HG03139 (cell line): Measurements from ENCODE around the gene SLC6A4.
"Not testable (repeated sequence)": the region's sequence is repeated elsewhere in the genome, so short reads cannot be mapped to it uniquely, and the experiment has no call there.

Experiments used
- ATAC-seq: cut with Tn5 transposase; IDR thresholded peaks from one replicate; pipeline ENCODE4 v1.9.1; 2021; ENCODE audit not compliant: unreplicated experiment

Gene SLC6A4

DNA sequence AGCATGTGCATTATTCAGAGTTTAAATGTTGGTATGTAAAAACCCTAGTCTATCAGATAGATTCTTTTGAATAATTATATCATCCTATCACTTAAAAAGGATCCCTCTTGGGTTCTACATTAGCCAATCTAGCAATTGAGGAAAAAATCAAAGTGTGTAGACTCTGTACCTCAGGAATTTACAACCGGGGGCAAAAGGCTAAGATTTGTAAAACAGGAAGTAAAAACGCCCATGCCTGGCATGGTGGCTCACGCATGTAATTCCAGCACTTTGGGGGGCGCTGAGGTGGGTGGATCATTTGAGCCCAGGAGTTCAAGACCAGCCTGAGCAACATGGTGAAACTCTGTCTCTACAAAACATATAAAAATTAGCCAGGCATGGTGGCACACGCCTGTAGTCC lies 58.6 kb downstream of the SLC6A4 start:
- ATAC-seq: no peak

DNA sequence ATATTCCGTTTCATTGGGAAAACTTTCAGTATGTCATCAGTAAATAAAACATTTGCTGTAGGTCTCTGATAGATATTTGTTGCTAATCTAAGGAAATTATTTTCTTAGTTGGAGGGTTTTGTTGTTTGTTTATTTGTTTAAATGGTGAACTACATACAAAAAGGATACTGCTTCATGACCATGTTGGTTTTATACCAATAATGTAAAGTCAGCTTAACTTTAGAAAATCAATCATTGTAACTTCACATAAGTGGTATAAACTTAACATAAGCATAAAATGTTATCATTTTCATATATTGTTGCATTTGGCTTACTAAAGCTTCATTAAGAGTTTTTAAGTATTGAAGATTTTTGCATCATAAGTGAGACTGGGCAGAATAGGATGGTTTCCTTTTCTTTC lies 60.9 kb downstream of the SLC6A4 start:
- no peak for ATAC-seq

DNA sequence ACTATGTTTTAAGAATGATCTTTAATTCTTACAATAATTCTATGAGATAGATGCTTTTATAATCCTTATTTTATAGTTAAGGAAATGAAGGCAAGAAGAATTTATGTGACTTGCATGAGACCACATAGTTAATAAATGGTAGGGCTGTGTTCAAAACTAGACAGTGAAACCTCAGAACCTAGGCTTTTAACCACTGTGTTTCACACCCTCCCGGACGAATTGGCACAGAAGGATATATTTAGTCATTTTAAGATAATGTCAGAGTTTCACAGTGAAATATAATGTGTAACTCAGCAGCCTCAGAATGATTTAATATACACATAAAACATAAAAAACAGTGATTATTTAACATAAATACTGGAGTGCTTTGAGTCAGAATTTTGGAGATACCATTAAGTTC lies 61.8 kb downstream of the SLC6A4 start:
- ATAC-seq: peak; percentile 64

DNA sequence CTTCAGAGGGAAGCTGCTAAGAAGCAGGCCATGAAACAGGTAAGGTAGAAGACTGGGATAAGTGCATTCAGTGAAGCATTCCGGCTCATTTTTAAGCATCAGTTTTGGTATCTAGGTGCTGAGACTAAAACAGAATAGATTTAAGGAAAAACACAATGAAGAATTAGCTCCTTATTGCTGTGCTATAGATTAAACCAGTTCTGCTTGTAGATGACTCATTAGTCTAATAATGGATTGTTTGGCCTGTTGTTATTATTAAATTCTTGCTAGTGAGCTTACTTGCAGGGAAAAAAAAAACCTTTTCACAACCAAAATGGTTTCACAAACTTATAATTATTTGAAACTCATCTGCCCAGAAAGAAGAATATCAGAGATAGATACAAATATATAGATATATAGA lies 62.9 kb downstream of the SLC6A4 start:
- ATAC-seq: no peak

DNA sequence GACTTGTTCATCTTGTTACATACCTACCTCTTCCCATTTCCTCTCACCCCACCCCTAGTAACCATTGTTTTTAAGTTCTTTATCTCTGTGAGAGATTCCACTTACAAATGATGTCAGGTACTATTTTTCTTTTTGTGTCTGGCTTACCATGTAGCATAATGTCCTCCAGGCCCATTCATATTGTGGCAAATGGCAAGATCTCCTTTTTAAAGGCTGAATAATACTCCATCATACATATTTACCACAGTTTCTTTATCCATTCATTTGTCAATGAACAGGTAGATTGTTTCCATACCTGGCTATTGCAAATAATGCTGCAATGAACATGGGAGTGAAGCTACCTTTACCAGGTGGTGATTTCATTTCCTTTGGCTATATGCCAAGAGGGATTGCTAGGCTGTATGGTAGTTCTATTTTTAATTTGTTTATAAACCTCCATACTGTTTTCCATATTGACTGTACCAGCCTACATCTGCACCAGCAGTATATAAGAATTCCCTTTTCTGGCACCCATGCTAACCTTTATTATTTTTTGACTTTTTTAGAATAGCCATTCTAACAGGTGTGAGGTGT lies 65.0 kb downstream of the SLC6A4 start:
- ATAC-seq: no peak

DNA sequence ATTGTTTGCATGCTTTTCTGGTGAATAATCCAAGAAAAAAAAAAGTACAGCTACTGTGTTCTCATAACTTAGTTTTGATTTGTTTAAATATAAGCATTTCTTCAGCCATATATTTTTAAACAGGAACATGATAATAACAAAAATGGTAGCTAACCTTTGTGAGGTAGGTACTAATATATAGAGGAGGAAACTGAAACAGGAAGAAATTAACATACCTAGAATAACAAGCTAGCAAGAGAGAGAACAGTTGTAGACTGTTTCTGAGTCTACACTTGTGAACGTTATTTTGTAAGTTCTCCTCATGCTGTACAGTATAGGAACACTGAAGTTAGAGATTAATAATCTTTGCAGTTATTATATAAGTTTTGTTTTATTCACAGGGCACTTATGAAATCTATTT lies 69.5 kb downstream of the SLC6A4 start:
- ATAC-seq: no peak

DNA sequence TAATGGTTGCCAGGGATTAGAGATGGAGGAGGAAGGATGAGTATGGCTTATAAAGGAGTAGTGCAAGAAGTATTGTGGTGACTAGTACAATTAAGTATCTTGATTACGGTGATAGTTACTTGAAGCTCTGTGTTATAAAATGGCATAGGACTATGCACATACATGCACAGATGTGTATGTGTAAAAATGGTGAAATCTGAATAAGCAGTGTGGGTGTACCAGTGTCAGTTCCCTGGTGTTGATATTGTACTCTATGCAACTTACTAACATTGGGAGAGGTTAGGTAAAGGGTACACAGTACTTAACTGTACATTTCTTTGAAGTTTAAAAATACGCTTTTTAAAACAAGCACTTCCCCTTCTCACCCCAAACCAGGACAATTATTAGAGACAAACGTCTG lies 70.3 kb downstream of the SLC6A4 start:
- no peak for ATAC-seq

DNA sequence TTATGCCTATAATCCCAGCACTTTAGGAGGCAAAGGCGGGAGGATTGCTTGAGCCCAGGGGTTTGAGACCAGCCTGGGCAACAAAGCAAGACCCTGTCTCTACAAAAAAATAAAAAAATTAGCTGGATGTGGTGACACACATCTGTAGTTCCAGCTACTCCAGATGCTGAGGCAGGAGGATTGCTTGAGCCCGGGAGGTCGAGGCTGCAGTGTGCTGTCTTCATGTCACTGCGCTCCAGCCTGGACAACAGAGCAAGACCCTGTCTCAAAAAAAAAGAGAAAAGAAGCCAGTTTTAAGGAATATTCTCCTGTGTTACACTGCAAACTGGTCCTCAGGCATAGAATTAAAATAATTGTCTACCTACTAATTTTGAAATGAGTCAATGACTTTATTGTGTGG lies 71.0 kb downstream of the SLC6A4 start:
- no peak for ATAC-seq

DNA sequence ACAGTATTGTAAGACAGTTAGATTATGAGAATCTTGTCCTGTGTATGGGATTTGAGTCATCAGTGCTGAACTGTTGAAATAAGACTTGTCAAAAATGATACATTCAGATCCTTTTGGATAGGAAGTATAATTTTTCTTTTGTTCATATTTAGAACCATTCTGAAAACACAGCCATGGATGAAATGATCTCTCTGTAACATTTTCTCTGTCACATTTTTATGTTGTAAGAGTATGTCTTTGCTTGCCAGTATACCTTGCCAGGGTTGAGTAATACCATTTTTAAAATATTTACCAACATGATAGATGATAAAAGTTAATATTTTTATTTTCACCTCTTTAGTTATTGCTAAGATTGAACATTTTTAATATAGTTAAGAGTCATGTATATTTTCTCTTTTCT lies 73.9 kb downstream of the SLC6A4 start:
- ATAC-seq: no peak

DNA sequence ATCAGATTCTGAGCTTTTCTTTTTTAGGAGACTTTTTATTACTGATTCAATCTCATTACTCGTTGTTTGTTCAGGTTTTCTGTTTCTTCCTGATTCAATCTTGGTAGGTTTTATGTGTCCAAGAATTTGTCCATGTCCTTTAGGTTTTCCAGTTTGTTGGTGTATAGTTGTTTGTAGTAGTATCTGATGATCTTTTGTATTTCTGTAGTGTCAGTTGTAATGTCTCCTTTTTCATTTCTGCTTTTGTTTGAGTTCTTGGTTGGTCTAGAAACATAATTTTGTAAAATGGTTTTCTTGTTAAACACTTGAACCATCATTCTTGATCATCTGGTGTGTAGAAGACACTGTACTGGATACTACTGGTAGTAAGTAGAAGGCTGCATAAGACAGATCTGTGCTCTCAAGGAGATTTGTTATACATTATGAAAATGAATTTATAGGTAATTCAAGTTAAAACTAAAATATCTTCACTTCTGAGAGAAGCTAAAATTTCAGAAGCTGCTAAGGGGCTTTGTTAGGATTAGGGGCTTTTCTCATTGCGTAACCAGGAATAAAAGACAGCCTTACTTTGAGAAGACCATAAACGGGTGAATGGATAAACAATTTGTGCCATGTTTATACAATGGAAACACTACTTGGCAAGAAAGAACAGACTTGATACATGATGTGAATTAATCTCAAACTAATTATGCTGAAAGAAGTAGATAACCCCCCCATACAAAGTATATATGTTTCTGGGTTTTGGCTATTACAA lies 74.9 kb downstream of the SLC6A4 start:
- ATAC-seq: no peak

DNA sequence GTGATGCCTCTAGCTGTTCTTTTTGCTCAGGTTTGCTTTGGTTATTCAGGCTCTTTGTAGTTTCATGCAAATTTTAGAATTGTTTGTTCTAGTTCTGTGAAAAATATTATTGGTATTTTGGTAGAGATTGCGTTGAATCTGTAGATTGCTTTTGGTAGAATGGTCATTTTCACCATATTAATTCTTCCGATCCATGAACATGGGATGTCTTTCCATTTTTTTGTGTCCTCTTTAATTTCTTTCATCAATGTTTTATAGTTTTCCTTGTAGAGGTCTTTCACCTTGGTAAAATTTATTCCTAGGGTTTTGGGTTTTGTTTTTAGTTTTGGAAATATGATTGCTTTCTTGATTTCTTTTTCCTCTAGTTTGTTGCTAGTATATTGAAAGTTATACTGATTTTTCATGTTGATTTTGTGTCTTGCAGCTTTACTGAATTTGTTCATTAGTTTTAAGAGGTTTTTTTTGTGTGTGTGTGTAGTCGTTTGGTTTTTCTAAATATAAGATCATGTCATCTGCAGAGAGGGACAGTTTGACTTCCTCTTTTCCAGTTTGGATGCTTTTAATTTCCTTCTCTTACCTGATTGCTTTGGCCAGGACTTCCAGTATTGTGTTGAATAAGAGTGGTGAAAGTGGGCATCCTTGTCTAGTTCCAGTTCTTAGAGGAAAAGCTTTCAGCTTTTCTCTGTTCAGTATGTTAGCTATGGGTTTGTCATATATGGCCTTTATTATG lies 76.4 kb downstream of the SLC6A4 start:
- ATAC-seq: no peak

DNA sequence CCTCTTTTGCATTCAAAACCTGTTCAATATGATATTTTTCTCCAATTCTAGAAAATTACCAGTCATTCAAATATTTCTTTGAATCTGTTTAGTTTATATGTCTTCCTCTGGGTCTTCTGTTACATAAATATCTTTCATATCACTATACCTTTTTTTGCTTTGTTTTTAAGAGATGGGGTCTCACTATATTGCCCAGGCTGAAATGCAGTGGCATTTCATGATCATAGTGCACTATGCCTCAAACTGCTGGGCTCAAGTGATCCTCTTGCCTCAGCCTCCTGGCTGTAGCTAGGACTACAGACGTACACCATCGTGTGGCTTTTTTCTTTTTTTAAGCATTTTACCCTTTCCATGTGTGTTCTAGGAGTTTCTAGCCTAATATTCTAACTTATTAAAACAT lies 80.1 kb downstream of the SLC6A4 start:
- ATAC-seq: no peak

DNA sequence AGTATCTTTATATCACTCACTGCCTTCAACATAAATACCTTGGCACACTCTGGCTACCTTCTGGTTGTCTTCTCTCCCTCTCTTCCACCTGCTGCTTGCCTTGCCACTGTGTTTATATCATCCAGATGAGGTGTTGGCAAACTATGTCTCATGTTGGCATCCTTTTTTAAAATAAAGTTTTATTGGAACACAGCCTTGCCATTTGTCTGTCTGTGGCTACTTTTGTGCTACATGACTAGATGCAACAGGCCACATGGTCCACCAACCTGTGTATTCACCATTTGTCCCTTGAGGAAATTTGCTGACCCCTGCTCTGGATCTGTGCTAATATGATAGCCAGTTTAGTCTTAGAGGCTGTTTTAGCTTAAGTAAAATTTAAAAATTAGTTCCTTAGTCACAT lies 82.0 kb downstream of the SLC6A4 start:
- ATAC-seq: no peak

DNA sequence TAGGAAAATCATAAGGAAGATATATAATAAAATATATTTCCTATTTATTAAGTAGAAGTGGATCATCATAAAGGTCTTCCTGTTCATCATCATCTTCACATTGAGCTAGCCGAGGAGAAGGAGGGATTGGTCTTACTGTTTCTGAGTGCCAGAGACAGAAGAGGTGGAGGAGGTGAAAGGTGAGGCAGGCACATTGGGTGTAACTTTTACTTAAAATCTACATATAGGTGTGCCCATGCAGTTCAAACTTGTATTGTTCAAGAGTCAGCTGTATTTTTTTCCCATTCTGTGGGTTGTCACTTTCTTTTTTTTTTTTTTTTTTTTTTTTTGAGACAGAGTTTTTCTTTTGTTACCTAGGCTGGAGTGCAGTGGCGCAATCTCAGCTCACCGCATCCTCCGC lies 84.0 kb downstream of the SLC6A4 start:
- ATAC-seq: no peak

DNA sequence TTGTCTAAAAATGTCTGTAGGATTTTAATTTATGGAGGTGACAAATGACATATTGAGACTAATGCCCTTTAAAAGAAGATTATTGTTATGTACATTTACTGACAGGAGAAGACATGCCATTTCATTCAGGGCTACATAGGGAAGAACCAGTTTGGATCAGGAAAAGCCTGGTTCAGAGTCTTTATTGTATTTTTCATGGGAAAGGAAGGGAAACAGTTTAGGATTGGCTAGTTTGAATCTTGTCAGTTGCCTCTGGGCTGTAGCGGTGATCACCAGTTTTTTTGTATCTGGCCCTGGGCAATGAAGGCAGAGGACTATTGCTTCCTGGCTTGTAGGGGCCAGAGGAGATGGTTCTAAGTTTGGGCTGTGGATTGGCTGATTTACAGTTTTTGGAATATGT lies 87.1 kb downstream of the SLC6A4 start:
- ATAC-seq: no peak

DNA sequence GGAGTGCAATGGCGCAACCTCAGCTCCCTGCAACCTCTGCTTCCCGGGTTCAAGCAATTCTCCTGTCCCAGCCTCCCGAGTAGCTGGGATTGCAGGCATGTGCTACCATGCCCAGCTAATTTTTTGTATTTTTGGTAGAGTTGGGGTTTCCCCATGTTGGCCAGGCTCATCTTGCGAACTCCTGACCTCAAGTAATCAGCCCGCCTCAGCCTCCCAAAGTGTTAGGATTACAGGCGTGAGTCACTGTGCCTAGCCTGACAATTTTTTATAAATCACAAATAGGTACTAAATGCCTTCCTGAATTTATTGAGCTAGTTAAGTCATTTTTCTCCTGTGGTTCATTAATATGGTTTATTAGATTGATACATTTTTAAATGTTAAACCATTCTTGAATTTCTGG lies 87.6 kb downstream of the SLC6A4 start:
- ATAC-seq: not testable (repeated sequence)
